Osteoblast (primary cell): ENCODE data around the gene CRADD. TPM values are rescaled to one million over a fixed set of nuclear protein-coding genes. Genes with fewer than 3 reads are reported as not detected.

Source experiments
- DNase-seq: peaks from one replicate; pipeline ENCODE4 v3.0.0; 2011; ENCODE audit warnings: low spot score, mixed read lengths; ENCODE audit not compliant: insufficient read length; ENCODE audit errors: missing footprints
- H2AFZ ChIP-seq: 2 replicates; pipeline ENCODE4 v1.6.0; 2011; ENCODE audit warnings: mild to moderate bottlenecking, low read length
- H3K27ac ChIP-seq: 2 replicates; pipeline ENCODE4 v1.5.1; 2011; ENCODE audit warnings: mild to moderate bottlenecking, low read depth, low read length, moderate library complexity
- H3K27me3 ChIP-seq: 2 replicates; pipeline ENCODE4 v1.6.0; 2012; ENCODE audit warnings: mild to moderate bottlenecking, control low read depth, inconsistent platforms, low read length, moderate library complexity; ENCODE audit not compliant: insufficient read depth
- H3K36me3 ChIP-seq: 2 replicates; pipeline ENCODE4 v1.5.1; 2011; ENCODE audit warnings: mild to moderate bottlenecking, low read length, control low read depth, moderate library complexity; ENCODE audit not compliant: insufficient read depth
- H3K4me1 ChIP-seq: 2 replicates; pipeline ENCODE4 v1.5.1; 2011; ENCODE audit warnings: mild to moderate bottlenecking, low read length, control low read depth, moderate library complexity; ENCODE audit not compliant: insufficient read depth
- H3K4me2 ChIP-seq: 2 replicates; pipeline ENCODE4 v1.6.0; 2011; ENCODE audit warnings: mild to moderate bottlenecking, low read length; ENCODE audit not compliant: insufficient read depth
- H3K4me3 ChIP-seq: fragments of 200-600 bp; sonication (generic); 3 replicates; pipeline ENCODE4 v1.5.1; 2012; ENCODE audit warnings: mild to moderate bottlenecking, low read length, inconsistent platforms; ENCODE audit not compliant: insufficient read depth
- H3K79me2 ChIP-seq: 2 replicates; pipeline ENCODE4 v1.6.0; 2012; ENCODE audit warnings: mild to moderate bottlenecking, low read length, control low read depth, inconsistent platforms; ENCODE audit not compliant: insufficient read depth
- H3K9me3 ChIP-seq: 2 replicates; pipeline ENCODE4 v1.5.1; 2011; ENCODE audit warnings: low read depth, low read length, control low read depth
- H4K20me1 ChIP-seq: 2 replicates; pipeline ENCODE4 v1.6.0; 2012; ENCODE audit warnings: mild to moderate bottlenecking, low read length, control low read depth; ENCODE audit not compliant: insufficient read depth
- total RNA-seq: library from RNA; depleted of rRNA; stranded (reverse); fragments of >200 nt; gene quantifications from 2 replicates; pipeline ENCODE4 v1.2.3, GENCODE V29; 2012
- TF ChIP-seq, protein P1 (sequence below): IDR thresholded peaks from 2 replicates; pipeline ENCODE4 v1.5.1; 2011; ENCODE audit warnings: mild to moderate bottlenecking, low read depth, low read length, moderate library complexity; ENCODE audit errors: extremely low read depth

CRADD gene
- total RNA-seq, 1 donor = 15.6 TPM

DNA sequence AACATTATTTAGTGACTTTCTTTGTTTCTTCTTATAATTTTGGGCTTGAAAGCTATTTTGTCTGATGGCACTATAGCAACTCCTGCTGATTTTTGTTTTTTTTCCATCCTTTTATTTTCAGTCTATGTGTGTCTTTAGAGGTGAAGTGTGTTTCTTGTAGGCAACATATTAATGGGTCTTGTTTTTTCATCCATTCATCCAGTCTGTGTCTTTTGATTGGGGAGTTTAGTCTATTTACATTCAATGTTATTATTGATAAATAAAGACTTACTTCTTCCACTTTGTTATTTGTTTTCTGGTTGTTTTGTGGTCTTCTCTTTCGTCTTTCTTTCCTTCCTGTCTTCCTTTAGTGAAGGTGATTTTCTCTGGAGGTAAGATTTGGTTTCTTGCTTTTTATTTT, 198.0 kb downstream of the CRADD start:
- DNase-seq = no peak
- no peak overlapping the region for H3K4me3 ChIP-seq
- H3K27me3 ChIP-seq = no peaks in the 10 kb centered on the region
- no peaks in the 10 kb centered on the region for H4K20me1 ChIP-seq
- H3K4me2 ChIP-seq = no peak overlapping the region
- no peaks in the 10 kb centered on the region for H3K9me3 ChIP-seq
- no peak overlapping the region for H3K27ac ChIP-seq
- no peaks in the 10 kb centered on the region for H3K79me2 ChIP-seq
- H2AFZ ChIP-seq = no peak overlapping the region
- no peaks in the 10 kb centered on the region for H3K36me3 ChIP-seq
- peaks cover 11% of the 10 kb centered on the region for H3K4me1 ChIP-seq
- TF ChIP-seq, protein P1, sequence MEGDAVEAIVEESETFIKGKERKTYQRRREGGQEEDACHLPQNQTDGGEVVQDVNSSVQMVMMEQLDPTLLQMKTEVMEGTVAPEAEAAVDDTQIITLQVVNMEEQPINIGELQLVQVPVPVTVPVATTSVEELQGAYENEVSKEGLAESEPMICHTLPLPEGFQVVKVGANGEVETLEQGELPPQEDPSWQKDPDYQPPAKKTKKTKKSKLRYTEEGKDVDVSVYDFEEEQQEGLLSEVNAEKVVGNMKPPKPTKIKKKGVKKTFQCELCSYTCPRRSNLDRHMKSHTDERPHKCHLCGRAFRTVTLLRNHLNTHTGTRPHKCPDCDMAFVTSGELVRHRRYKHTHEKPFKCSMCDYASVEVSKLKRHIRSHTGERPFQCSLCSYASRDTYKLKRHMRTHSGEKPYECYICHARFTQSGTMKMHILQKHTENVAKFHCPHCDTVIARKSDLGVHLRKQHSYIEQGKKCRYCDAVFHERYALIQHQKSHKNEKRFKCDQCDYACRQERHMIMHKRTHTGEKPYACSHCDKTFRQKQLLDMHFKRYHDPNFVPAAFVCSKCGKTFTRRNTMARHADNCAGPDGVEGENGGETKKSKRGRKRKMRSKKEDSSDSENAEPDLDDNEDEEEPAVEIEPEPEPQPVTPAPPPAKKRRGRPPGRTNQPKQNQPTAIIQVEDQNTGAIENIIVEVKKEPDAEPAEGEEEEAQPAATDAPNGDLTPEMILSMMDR = no peak

DNA sequence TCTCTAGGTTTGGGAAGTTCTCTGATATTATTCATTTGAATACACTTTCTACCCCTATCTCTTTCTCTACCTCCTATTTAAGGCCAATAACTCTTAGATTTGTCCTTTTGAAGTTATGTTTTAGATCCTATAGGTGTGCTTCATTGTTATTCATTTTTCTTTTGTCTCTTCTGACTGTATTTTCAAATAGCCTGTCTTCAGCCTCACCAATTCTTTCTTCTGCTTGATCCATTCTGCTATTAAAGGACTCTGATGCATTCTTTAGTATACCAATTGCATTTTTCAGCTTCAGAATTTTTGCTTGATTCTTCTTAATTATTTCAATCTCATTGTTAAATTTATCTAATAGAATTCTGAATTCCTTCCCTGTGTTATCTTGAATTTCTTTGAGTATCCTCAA, 199.2 kb downstream of the CRADD start:
- H3K4me1 ChIP-seq = peaks cover 18% of the 10 kb centered on the region
- no peak for DNase-seq
- no peaks in the 10 kb centered on the region for H3K27me3 ChIP-seq
- no peak overlapping the region for H3K4me2 ChIP-seq
- no peaks in the 10 kb centered on the region for H3K79me2 ChIP-seq
- H4K20me1 ChIP-seq = no peaks in the 10 kb centered on the region
- H3K9me3 ChIP-seq = no peaks in the 10 kb centered on the region
- no peak overlapping the region for H3K27ac ChIP-seq
- no peak overlapping the region for H3K4me3 ChIP-seq
- TF ChIP-seq, protein P1 = no peak
- no peaks in the 10 kb centered on the region for H3K36me3 ChIP-seq
- no peak overlapping the region for H2AFZ ChIP-seq

DNA sequence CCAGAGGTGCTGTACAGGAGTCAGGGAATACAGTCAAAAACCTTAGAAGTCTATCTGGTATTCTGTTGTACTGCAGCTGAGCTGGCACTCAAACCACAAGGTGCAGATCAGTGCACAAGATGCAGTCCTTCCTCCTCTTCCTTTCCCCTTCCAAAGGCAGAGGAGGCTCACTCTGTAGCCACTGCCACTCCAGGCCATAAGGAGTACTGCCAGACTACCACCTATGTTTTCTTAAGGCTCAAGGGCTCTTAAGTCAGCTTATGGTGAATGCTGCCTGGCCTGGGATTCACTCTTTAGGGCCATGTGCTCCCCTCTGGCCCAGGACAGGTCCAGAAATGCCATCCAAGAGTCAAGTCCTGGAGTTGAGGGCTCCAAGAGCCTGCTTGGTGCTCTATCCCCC, 200.3 kb downstream of the CRADD start:
- Histone ChIP-seq H3K9me3 (no peaks in the 10 kb centered on the region), H3K79me2 (no peaks in the 10 kb centered on the region), H3K4me2 (no peak overlapping the region), H3K36me3 (no peaks in the 10 kb centered on the region), H3K4me3 (no peak overlapping the region), H3K4me1 (peaks cover 19% of the 10 kb centered on the region), H3K27ac (no peak overlapping the region), H3K27me3 (no peaks in the 10 kb centered on the region), H2AFZ (no peak overlapping the region), H4K20me1 (no peaks in the 10 kb centered on the region)
- DNase-seq = no peak
- TF ChIP-seq, protein P1 = no peak

DNA sequence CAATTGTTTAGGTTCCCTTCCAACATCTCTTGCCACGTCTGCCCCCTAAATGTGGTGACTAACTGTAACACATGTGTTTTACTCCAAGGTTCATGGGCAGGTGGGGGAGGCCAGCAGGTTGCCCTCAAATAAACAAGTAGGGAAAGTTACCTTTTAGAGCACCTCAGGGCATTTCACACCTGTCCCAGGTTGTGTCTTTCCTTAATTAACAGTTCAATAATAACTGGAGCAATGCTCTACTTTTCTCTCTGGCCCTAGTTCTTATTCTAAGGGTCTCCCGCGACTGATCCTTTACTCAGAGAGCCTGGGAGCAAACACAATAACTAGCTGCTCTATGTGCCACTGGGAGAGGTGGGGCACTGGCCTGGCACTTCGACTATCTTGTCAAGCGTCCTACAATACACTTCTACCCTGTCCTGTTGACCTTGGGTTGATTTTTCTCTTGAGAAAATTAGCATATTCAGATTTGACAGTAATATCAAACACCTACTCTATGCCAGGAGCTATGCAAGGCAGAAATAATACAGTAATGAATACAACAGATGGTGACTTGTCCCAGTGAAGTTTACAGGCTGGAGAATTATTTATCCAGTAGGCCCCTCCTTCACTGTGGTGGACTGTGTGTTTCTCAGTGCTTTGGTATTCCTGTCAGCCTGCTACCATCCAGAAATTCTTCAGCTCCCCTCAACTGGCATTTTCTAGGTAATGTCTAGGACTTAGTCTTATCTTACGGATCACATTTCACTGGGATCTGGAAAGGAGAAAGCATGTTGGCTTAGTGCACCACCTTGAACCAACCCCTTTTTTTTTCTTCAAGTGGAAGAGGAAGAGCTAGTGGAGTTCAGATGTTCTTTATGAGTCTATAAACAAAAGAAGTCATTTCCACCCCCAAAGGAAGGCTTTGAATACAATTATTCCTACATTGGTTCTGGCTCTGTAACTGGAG, 202.6 kb downstream of the CRADD start:
- Histone ChIP-seq H3K27me3 (no peaks in the 10 kb centered on the region), H3K27ac (peak overlapping the region; percentile 24), H3K4me3 (no peak overlapping the region), H3K79me2 (no peaks in the 10 kb centered on the region), H2AFZ (no peak overlapping the region), H4K20me1 (no peaks in the 10 kb centered on the region), H3K36me3 (no peaks in the 10 kb centered on the region), H3K4me2 (peak overlapping the region; percentile 29), H3K4me1 (peaks cover 42% of the 10 kb centered on the region), H3K9me3 (no peaks in the 10 kb centered on the region)
- TF ChIP-seq, protein P1 = no peak
- DNase-seq = peak; percentile 59
